HuH-7.5 (cell line): ENCODE results near the gene ZFPL1.
A peak's percentile ranks its signal among the peaks of the same experiment; 100 is the strongest.

Experiments used
- DNase-seq: peaks from one replicate; pipeline ENCODE4 v3.0.0; 2011; ENCODE audit warnings: low spot score

ZFPL1 gene

DNA sequence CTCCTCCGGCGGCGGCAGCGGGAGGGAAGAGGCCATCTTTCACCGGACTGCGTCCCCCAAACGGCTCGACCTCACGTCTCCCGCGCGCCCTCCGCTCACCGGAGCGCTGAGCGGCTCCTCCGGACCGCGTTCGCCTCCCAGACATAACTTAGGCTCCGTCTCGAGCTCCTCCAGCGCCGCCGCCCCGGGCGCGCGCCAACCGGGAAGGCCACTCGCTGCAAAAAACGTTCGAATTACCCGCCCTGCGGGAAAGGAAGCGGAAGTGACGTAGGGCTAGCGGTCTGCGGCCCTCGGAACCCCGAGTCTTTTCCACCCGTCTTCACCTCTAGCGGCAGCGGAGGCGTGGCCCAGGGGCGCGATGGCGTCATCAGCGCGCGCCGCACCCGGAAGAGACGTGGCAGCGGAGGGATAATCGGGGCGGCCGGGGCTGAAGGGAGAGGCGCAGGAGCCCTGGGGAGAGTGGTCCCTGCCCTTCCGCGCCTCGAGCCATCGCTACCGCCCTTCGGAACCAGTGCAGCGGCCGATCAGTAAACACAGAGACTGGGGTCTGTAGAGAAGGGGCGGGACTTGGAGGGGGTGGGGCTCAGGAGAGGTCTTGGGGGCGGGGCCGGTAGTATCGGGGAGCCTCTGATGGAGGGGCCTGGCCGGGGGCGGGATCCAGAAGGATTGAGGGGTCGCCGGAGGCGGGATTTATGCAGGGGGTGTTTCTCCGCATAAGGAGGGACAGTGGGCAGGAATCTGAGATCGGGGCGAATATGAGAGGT, at the start of gene ZFPL1, which contains the start of gene CDCA5:
TSS of gene ZFPL1 (plus strand) at position 389 of the 764 bp plus-strand sequence. CDS start 477 bp downstream, outside the sequence.
TSS of gene CDCA5 (minus strand) at position 207 of the 764 bp plus-strand sequence. CDS start at position 145, 62 bp downstream.
- DNase-seq, result peak; percentile 89

DNA sequence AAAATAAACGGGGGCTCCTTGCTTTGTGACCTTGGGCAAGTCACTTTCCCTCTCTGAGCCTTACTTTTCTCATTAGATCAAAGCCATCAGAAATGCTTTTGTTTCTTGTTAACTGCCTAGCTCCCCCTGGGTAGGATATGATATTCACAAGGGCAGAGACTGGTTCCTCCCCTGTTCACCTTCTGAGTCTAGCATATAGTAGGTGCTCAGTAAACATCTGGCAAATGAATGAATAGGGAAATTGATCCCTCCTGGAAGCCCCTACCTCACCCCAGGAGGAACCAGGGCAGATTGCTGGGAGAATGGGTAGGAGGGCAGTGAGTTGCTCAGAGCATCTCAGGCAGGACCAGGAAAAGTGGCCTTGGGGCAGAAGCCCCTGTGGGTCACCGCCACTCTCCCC, 49.6 kb upstream of the ZFPL1 start:
- no peak for DNase-seq

DNA sequence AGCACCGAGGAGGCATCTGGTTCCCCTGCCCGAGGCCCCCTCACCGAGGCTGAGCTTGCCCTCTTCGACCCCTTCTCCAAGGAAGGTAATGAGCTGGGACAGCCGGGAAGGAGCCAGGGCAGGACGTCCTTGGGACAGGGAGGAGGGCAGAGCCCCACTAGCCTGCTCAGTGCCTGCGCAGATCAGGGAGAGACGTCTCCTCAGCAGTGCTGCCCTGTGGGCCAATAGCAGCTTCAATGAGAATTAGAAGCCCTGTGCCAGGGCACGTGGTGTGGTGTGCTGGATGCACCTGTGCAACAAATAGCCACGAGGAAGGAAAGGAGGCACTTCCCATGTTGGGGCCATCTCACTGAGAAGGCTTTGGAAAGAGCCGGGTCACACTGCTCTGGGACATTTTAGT, 48.4 kb upstream of the ZFPL1 start:
- no peak for DNase-seq

DNA sequence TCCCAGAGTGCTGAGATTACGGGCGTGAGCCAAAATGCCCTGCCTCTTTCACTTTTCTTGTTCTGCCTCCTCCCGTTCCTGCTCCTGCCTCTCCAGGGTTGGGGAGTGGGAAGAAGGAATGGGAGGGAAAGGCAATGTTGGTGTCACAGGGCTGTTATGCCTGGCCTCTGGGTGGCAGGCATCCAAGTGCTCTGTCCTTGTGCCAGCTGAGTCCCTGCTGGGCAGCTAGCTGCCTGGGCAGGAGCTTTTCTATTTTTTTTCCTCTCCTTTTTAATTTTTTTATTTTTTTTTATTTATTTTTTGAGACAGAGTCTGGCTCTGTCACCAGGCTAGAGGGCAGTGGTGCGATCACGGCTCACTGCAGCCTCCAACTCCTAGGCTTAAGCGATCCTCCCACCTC, 47.1 kb upstream of the ZFPL1 start:
- no peak for DNase-seq

DNA sequence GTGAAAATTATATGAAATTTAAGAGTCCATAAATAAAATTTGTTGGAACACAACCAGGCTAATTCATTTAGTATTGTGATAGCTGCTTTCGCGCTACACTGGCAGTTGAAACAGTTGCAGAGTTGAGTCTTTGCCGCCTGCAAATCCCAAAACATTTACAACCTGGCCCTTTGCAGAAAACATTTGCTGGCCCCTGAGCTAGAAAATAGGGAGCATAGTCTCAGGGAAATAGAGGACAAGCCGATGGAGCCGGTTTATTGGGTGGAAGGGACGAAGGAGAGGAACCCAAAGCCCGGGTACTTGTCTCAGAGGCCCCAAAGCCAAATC, 43.5 kb upstream of the ZFPL1 start:
- no peak for DNase-seq

DNA sequence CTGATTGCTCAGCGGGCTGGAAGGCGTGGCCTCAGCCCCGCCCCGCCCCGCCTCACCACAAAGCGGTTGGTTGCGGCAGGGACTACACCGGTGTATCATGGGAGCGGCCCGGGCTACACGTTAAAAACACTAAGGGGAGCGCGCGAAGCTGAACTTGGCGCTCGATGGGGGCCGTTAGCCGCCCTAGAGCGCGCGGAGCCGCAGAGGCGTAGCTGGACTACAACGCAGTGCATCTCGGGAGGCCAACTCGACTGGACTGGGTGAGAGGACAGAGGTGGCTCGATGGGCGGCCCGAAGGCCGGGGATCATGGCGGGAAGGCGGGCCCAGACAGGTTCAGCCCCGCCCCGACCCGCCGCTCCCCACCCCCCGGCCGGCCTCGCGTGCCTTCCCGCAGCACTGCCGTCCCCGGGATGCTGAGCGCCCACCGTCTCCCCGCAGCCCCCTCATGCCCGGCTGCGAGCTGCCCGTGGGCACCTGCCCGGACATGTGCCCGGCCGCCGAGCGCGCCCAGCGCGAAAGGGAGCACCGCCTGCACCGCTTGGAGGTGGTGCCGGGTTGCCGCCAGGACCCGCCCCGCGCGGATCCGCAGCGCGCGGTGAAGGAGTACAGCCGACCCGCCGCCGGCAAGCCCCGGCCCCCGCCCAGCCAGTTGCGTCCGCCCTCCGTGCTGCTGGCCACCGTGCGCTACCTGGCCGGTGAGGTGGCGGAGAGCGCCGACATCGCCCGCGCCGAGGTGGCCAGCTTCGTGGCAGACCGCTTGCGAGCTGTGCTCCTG, 43.0 kb upstream of the ZFPL1 start, which contains the start of gene SAC3D1:
TSS of gene SAC3D1 (plus strand) at position 364 of the 776 bp plus-strand sequence. CDS start at position 447, 83 bp downstream.
- DNase-seq, result peak; percentile 95

DNA sequence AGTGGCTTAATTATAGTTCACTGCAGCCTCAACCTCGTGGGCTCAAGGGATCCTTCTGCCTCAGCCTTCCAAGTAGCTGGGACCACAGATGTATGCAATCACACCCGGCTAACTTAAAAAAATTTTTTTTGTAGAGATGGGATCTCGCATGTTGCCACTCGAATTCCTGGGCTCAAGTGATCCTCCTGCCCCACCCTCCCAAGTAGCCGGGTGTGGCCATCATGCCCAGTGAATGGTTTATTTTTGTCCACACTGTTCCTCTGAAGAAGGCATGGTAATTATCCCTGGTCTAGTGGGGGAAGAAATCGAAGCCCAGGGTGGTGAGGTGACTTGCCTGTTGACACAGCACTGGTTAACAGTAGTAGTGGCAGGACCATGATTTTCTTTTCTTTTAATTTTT, 41.1 kb upstream of the ZFPL1 start:
- no peak for DNase-seq

DNA sequence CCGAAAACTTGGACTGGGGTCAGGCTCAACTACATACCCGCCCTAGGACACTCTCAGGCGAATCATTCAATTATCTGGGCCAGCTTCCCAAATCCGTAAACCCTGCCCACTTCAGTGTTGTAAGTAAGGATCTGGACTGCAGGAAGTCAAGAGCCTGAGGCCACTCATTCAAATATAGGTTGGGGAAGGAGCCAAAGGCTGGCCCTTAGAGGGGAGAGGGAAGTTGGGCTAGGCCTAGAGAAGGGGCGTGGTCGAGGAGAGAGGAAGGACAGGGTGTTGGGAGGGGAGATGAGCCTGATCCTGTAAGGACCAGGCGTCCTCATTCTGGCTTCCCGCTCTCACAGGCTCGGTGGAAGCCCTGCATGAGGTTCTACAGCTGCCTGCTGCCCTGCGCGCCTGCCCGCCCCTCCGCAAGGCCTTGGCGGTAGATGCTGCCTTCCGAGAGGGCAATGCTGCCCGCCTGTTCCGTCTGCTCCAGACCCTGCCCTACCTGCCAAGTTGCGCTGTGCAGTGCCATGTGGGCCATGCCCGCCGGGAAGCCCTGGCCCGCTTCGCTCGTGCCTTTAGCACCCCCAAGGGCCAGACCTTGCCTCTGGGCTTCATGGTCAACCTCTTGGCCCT, 40.0 kb upstream of the ZFPL1 start:
- DNase-seq, result no peak

DNA sequence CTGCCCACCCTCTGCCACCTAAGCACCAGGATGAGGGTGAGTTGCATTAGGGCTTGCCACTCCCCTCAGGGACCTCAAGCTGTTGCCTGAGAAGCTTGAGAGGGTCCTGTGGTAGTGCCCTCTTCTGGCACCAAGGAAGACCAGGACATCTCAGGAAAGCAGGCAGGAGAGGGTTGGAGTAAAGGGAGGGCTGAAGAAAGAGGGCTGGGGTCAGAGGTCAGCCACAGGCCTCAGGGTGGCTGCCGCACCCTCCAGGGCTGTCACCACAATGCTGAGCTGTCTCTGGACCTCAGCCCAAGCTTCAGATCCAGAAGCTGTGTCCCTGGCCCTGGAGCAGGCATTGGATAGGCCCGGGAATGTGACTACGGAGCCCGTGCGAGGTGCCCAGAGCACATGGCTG, 39.0 kb upstream of the ZFPL1 start:
- DNase-seq, result no peak

DNA sequence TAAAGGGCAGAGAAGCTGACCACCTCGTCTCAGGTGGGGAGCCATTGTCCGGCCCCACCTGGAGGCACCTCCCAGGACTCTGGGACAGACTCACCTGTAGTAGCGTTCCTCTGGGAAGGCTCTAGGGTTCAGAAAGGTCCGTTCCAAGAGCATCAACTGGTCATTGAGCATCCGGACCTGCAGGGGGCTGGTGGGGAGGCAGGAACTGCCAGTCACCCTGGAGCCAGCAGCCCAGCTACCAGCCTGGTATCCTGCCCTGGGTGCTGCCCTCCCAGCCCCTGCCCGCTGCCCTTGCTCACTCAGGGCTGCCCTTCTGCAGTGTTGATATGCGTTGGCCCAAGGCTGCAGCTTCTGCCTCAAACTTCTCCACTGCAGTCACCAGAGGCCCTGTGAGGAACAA, 38.3 kb upstream of the ZFPL1 start:
- DNase-seq, result no peak

DNA sequence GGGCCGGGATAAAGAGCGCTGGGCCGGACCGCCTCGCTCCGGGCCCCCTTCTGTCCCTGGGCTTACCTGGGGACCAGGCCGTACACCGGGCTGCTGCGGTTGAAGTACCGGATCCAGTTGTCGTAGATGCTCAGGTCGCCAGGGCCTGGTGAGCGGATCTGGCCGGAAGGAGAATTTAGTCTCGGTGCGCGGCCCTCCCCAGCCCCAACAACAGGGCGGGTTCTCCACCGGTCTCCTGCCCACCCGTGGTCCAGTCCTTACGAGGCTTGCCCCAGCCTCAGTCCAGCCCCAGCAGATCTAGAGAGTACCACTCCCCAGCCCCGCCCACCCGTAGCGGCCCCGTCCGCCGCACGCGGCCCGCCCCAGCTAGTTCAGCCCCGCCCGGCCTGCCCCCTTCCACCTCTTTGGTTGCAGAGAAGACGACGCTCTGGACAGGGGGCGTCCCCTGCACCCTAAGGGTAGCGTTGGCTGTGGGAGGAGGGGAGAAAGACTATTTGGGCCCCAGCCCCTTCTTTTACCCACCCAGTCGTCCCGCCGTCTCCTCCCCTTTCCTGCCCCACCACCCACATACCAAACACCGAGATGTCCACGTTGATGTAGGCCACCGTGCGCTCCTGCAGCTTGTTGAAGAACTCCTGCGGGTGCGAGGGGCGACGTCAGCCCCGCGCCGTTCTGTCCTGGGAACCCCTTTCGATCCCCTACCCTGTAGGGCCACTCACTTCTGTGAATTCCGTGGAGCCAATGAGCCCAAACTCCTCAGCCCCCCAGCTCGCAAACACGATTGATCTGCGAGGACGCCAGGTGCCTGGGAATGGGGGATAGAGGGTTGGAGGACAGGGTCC, 36.2 kb upstream of the ZFPL1 start:
- no peak for DNase-seq

DNA sequence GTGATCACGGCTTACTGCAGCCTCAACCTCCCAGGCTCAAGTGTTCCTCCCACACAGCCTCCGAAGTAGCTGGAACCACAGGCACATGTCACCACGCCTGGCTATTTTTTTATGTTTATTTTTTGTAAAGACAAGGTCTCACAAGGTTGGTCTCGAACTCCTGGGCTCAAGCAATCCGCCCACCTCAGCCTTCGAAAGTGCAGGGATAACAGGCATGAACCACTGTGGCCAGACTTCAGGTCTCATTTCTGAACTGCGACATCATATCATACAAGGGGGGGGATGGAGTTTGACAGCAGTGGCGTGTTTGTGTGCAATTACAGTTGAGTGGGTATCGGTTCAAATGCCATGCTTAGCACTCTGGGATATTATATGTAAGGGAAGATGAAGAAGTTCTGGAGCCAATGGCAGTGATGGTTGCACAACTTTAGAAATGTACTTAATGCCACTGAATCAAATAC, 32.6 kb upstream of the ZFPL1 start:
- no peak for DNase-seq

DNA sequence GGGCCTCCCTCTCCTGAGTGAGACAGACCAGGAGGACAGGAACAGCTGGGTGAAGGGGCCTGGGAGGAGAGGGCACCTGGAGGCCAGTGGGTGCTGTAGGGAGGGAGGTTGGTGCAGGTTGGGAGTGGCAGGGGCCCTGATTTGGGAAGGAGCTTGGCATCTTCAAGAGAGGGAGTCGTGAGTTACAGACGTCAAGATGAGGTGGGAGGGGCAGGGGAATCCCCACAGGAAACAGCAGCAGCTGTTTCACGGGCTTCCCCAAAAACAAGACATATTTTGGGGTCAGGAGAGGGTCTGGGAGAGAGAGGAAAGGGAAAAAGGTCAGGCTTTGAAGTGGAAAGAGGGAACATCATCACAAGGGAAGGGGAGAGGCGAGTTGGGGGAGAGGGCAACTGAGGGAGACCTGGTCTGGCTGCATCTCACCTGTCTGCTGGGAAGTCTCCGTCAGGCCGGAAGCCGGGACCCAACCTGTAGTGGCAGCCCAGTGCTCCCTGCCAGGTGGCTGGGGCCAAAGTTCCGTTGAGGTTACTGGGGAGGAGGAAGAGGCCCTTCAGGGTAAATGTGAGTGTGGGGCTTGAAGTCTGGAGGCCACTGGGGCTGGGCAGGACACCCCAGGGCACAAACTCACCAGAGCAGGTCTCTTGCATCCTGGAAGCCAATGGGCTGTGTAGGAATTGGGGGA, 30.1 kb upstream of the ZFPL1 start:
- DNase-seq, result no peak

DNA sequence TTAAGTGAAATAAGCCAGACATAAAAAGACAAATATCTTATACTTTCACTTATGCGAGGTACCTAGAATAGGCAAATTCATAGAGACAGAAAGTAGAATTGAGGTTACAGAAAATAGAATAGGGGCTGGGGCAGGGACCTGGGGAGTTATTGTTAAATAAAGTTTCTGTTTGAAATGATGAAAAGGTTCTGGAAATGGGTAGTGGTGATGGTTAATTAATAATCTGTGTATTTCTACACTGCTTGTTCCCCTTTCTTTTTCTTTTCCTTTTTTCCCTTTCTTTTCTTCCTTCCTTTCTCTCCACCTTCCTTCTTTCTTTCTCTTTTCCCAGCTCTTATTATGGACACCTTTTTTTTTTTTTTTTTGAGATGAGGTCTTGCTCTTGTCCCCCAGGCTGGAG, 28.5 kb upstream of the ZFPL1 start:
- DNase-seq, result no peak

DNA sequence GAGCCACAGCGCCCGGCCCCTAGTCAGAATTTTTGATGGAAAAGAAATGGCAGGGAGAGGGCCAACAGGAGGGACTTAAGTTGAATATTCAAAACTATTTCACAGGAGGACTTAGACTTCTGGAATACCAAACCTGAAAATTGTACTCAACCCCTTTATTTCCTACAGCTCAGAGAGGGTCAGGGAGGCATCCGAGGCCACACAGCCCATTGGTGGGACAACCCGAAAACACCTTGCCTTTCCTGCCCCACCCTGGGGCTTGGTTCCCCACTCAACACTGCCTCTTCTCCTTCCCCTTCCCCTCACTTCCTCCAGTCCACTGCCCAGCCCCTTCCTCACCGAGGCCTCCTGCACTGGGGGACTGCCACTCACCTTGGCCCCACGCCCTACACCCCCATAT, 27.0 kb upstream of the ZFPL1 start:
- no peak for DNase-seq

DNA sequence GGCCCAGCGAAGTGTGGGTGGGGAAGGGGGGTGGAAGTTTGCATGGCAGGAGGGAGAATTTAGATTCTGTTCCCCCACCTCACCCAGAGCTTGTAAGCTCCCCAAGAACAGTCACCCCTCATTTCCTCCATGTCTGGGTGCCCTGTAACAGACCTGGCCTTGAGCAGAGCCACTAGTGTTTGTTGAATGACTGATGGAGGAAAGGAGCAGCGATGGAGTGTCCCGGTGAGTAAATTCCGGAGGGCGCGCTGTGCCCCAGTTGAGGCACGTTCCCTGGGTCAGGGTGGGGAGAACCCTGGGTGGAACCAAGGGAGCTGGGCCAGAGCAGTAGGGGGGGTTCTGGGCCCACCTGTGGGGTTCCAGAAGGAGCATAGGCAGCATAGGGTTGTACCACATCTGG, 26.5 kb upstream of the ZFPL1 start:
- no peak for DNase-seq

DNA sequence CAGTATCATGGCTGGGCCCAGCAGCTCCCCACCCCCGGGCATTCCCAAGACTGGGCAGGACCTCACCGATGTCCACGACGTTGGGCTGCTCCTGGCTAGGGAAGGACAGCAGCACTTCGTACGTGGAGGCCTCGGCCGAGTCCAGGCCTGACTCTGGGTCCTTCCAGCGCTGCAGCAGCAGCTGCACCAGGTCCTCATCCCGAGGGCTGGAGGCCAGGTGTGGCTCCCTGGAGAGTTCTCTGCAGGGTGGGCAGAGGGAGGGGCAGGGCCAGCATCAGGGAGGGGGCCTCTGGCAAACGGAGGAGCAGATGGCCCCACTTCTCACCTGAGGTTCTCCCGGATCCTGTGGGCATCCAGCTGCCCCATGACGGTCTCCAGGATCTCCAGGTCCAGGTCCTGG, 26.0 kb upstream of the ZFPL1 start:
- DNase-seq, result no peak

DNA sequence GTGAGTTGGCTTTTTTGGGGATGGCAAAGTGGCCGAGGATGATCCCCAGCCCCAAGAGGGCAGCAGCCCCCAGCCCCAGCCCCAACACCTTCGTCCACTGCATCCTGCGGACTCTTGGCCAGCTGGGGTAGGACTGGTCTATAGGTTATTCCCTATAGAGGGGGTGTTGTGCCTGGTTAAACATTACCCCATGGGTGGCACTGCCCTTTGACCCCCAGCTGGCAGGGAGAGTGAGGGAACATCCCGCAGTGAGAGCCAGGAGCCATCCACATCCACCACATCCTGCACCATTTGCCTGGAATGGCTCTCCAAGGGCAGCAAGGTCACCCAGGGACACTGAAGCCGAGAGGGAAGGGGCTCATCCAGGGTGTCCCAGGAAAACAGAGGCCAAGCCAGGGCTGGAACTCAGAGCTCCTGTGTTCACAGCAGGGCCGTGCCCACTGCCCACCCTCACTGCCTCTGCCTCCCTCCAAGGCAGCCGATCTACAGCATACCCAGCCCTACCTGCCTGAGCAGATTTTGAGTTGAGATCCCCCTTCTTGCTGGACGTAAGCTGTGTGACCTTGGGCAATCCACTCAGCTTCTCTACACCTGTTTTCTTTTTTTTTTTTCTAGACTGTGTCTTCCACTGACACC, 25.5 kb upstream of the ZFPL1 start, which contains the start of gene NAALADL1:
TSS of gene NAALADL1 (minus strand) at position 135 of the 636 bp plus-strand sequence. CDS start at position 103, 32 bp downstream.
- no peak for DNase-seq

DNA sequence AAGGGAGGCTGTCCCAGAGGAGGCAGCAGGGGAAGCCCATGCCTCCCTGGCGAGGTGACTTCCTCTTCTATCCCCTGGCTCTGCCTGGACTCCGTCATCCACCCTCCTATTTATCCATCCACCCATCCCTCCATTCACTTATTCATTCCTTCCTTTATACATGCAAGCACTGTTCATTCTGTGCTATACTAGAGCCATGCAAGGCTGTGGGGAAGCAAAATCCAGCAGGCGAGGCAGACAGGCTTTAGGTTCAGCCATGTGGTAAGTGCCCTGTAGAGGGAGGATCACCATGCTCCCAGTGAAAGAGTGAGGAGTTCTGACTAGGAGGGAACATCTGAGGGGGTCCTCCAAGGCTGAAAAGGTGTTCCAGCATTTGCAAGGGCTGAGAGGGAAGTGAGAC, 24.5 kb upstream of the ZFPL1 start:
- DNase-seq, result no peak

DNA sequence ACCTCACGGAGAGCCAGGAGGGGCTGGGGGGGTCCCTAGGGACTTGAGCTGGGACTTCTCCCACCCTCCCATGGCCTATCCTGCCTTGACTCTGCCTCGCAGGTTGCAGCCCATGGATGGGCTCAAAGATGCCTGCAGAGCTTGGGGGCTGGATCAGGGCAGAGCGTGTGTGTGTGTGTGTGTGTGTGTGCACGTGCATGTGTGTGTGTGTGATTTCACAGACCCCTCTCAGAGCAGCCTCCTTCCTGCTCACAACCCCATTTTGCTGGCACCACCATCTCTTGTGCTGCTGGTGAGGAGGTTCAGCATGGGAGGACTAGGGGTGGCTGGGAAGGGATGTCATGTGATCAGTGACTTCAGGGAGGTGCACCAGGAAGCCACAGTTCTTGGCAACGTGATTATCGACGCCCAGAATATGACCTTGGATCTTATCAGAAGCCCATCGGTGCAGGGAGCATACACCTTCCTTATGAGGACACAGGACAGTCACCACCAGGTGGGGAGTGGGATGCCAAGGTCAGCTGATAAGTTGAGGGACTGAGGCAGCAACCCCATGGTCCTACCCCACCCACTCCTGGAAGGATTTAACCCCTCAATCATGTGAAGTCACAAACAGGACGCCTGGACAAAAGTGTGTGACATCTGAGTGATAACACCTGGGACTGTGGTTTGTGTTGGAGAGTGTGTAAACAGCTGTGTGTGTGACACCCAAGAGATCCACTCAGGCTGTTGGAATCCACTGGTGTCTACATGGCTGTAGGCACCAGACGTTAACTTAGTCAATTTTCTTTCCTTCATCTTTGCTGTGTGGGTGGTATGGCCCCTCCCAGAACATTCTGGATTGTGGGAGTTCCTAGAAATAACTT, 23.8 kb upstream of the ZFPL1 start:
- DNase-seq, result no peak
